Endothelial cell of umbilical vein (primary cell): ENCODE data around the gene ZFPM1. TPM values are rescaled to one million over a fixed set of nuclear protein-coding genes. Genes with fewer than 3 reads are reported as not detected.

Experiments
- BruUV-seq: library from RNA; stranded (reverse); fragments of 400-500 nt; replicated peaks from 2 replicates; lab custom pipeline; 2021; lab: Mats Ljungman, UMichigan
- CTCF ChIA-PET: fragments of 300-600, 350-600 bp; sonication (Branson Sonifier 250); formaldehyde crosslinking; loops from one replicate; lab custom pipeline; 2021; ENCODE audit warnings: antibody characterized with exemption, inconsistent platforms; lab: Charles Lee
- POLR2A ChIA-PET: fragments of 300-600, 350-600 bp; sonication (Branson Sonifier 250); formaldehyde crosslinking; loops from one replicate; lab custom pipeline; 2021; ENCODE audit warnings: antibody characterized with exemption, inconsistent platforms; lab: Charles Lee
- DNase-seq: peaks from one replicate; pipeline ENCODE4 v3.0.0-alpha.2; 2011; ENCODE audit warnings: low read depth, low spot score
- FAIRE-seq: peaks from 2 replicates; lab custom pipeline; 2011; peaks lifted over from hg19 to GRCh38; lab: Jason Lieb, UNC
- H2AFZ ChIP-seq: 2 replicates; pipeline ENCODE4 v1.6.0; 2012; ENCODE audit warnings: low read depth, low read length, control low read depth, inconsistent platforms
- H3K27ac ChIP-seq: 2 replicates; pipeline ENCODE4 v1.5.1; 2011; ENCODE audit warnings: low read depth, mild to moderate bottlenecking, control low read depth, low read length, moderate library complexity; ENCODE audit not compliant: insufficient read depth
- H3K27me3 ChIP-seq, 2 experiments: 2 replicates each; pipeline versions ENCODE4 v1.6.0 to v1.6.1; 2011; ENCODE audit warnings: low read length in 2 of 2, mixed read lengths in 1 of 2; ENCODE audit not compliant: control insufficient read depth in 2 of 2, insufficient read depth in 2 of 2
- H3K36me3 ChIP-seq, 2 experiments: 2 replicates in 1 of 2; 3 replicates in 1 of 2; pipeline ENCODE4 v1.5.1; 2011; ENCODE audit warnings: low read length in 2 of 2, mild to moderate bottlenecking in 1 of 2, moderate library complexity in 1 of 2; ENCODE audit not compliant: control insufficient read depth in 2 of 2, insufficient read depth in 2 of 2; ENCODE audit errors: extremely low read depth in 1 of 2
- H3K4me1 ChIP-seq: 3 replicates; pipeline ENCODE4 v1.5.1; 2011; ENCODE audit warnings: mild to moderate bottlenecking, low read length; ENCODE audit not compliant: control insufficient read depth, insufficient read depth; ENCODE audit errors: extremely low read depth
- H3K4me2 ChIP-seq: 2 replicates; pipeline ENCODE4 v1.6.1; 2011; ENCODE audit warnings: low read length, control low read depth, mixed read lengths; ENCODE audit not compliant: insufficient read depth
- H3K4me3 ChIP-seq, 3 experiments: fragments of 200-600 bp in 1 of 3; sonication (generic), shearing (Covaris generic) in 1 of 3; replicated peaks in 1 of 3; 2 replicates each; pipeline ENCODE4 v1.5.1; 2011 to 2016; ENCODE audit warnings: control low read depth in 3 of 3, low read length in 3 of 3, mild to moderate bottlenecking in 2 of 3, inconsistent platforms in 1 of 3, low read depth in 1 of 3, moderate library complexity in 1 of 3; ENCODE audit not compliant: insufficient read depth in 1 of 3
- H3K79me2 ChIP-seq: 2 replicates; pipeline ENCODE4 v1.6.0; 2012; ENCODE audit warnings: low read length, inconsistent platforms; ENCODE audit not compliant: control insufficient read depth, insufficient read depth
- H3K9ac ChIP-seq: replicated peaks from 2 replicates; pipeline ENCODE3; 2011; ENCODE audit warnings: low read length, control low read depth; ENCODE audit not compliant: insufficient read depth; ENCODE audit errors: extremely low read depth
- H3K9me1 ChIP-seq: replicated peaks from 3 replicates; pipeline ENCODE4 v1.6.0; 2011; ENCODE audit warnings: mild to moderate bottlenecking, low read length; ENCODE audit not compliant: control insufficient read depth, insufficient read depth; ENCODE audit errors: extremely low read depth
- H3K9me3 ChIP-seq: replicated peaks from 2 replicates; pipeline ENCODE4 v1.5.1; 2012; ENCODE audit warnings: low read length, inconsistent platforms; ENCODE audit not compliant: control insufficient read depth, insufficient read depth
- H4K20me1 ChIP-seq: replicated peaks from 2 replicates; pipeline ENCODE3; 2011; ENCODE audit warnings: mild to moderate bottlenecking, low read length; ENCODE audit not compliant: control insufficient read depth, insufficient read depth; ENCODE audit errors: extremely low read depth
- EZH2 ChIP-seq: IDR thresholded peaks from 2 replicates; pipeline ENCODE4 v1.6.1; 2012; ENCODE audit warnings: borderline replicate concordance, low read depth, mild to moderate bottlenecking, moderate library complexity, low read length, inconsistent platforms; ENCODE audit not compliant: severe bottlenecking
- FOS ChIP-seq: IDR thresholded peaks from 2 replicates; pipeline ENCODE4 v1.6.1; 2011; ENCODE audit warnings: mild to moderate bottlenecking, low read length, moderate library complexity, borderline replicate concordance; ENCODE audit not compliant: insufficient read depth
- GATA2 ChIP-seq: IDR thresholded peaks from 2 replicates; pipeline ENCODE4 v1.7.0; 2011; ENCODE audit warnings: low read depth, mild to moderate bottlenecking, moderate library complexity, mixed read lengths, low read length; ENCODE audit not compliant: insufficient read length, insufficient read depth
- JUN ChIP-seq: IDR thresholded peaks from 2 replicates; pipeline ENCODE4 v1.6.1; 2011; ENCODE audit warnings: borderline replicate concordance, low read depth; ENCODE audit not compliant: insufficient read length, insufficient read depth
- MYC ChIP-seq: IDR thresholded peaks from one replicate; pipeline ENCODE4 v1.6.1; 2011; ENCODE audit warnings: mild to moderate bottlenecking, low read depth, low read length
- POLR2A ChIP-seq: IDR thresholded peaks from 2 replicates; pipeline ENCODE4 v1.6.1; 2012; ENCODE audit warnings: low read depth, mild to moderate bottlenecking, control low read depth, low read length
- POLR2AphosphoS5 ChIP-seq: IDR thresholded peaks from 2 replicates; pipeline ENCODE4 v1.6.1; 2012; ENCODE audit warnings: low read depth, mild to moderate bottlenecking, control low read depth, low read length, moderate library complexity; ENCODE audit not compliant: insufficient read depth
- dilution Hi-C: fragments of 300-500 bp; cut with MboI; formaldehyde crosslinking; loops from one replicate; pipeline ENCODE4 v1.15.0; 2019; ENCODE audit warnings: low sequenced_read_pairs; ENCODE audit not compliant: extremely low pct_ligation_motif_present
- intact Hi-C: fragments of 100-400 bp; cut with micrococcal nuclease; formaldehyde crosslinking; loops from one replicate; pipeline ENCODE4 v1.10.0; 2022
- polyA plus RNA-seq, 4 experiments: library from polyadenylated mRNA; depleted of rRNA in 3 of 4; stranded (reverse) in 3 of 4; unstranded in 1 of 4; fragments of >200 nt; gene quantifications; 2 replicates each; pipeline versions ENCODE4 v1.2.1 to v1.2.3, GENCODE V29; 2011 to 2012; ENCODE audit warnings: missing spikeins in 1 of 4
- total RNA-seq: library from RNA; stranded (reverse); gene quantifications from 2 replicates; pipeline ENCODE4 v1.2.3, GENCODE V29; 2021
- TF ChIP-seq, protein P1 (sequence below): IDR thresholded peaks from 2 replicates; pipeline ENCODE4 v1.6.1; 2011; ENCODE audit not compliant: insufficient read depth, insufficient read length
- TF ChIP-seq, protein P2 (sequence below), 2 donors: IDR thresholded peaks; 1 replicate in 1 of 2; 2 replicates in 1 of 2; pipeline ENCODE4 v1.5.1; 2011; ENCODE audit warnings: low read length in 2 of 2, mild to moderate bottlenecking in 2 of 2, moderate library complexity in 2 of 2, control low read depth in 1 of 2, inconsistent platforms in 1 of 2, low read depth in 1 of 2; ENCODE audit not compliant: insufficient read depth in 1 of 2; ENCODE audit errors: extremely low read depth in 1 of 2

The ZFPM1 gene
- total and polyA plus RNA-seq, 2 donors (not counting 3 experiments of a cell fraction or from before 2014, with no cell fraction given) = 0.37 to 7.5 TPM

DNA sequence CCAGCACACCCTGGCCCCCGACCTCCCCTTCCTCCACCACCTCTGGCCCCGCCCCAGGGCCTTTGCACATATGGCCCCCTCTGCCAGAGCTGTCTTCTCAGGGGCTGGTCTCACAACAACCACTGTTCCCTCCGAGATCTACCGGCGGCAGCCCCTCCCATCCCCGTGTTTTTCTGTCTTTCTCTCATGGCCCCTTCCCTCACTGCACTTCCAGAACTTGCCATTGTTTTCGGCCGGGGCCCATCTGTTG, 30.2 kb downstream of the ZFPM1 start:
- CTCF ChIA-PET = interaction anchor here (0.8 kb wide), 1 partner anchor 19 kb away, joined by 3 read pairs; no protein-coding TSS in a partner anchor
- TF ChIP-seq JUN (no peak), MYC (no peak), POLR2AphosphoS5 (no peak), GATA2 (no peak), POLR2A (no peak), EZH2 (no peak), FOS (no peak)
- TF ChIP-seq, protein P1, sequence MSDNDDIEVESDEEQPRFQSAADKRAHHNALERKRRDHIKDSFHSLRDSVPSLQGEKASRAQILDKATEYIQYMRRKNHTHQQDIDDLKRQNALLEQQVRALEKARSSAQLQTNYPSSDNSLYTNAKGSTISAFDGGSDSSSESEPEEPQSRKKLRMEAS = no peak
- TF ChIP-seq, protein P2, sequence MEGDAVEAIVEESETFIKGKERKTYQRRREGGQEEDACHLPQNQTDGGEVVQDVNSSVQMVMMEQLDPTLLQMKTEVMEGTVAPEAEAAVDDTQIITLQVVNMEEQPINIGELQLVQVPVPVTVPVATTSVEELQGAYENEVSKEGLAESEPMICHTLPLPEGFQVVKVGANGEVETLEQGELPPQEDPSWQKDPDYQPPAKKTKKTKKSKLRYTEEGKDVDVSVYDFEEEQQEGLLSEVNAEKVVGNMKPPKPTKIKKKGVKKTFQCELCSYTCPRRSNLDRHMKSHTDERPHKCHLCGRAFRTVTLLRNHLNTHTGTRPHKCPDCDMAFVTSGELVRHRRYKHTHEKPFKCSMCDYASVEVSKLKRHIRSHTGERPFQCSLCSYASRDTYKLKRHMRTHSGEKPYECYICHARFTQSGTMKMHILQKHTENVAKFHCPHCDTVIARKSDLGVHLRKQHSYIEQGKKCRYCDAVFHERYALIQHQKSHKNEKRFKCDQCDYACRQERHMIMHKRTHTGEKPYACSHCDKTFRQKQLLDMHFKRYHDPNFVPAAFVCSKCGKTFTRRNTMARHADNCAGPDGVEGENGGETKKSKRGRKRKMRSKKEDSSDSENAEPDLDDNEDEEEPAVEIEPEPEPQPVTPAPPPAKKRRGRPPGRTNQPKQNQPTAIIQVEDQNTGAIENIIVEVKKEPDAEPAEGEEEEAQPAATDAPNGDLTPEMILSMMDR (IDR thresholded peaks at IDR 0.05; ENCODE audit: extremely low read depth in 1 of 2, insufficient read depth in 1 of 2, low read depth in 1 of 2, low read length in 2 of 2) = no peak
- no TSS peak for BruUV-seq

More for the DNA sequence above, 30.2 kb downstream of the ZFPM1 start:
- H3K9me3 ChIP-seq = no peaks in the 10 kb centered on the region
- DNase-seq (no peak), FAIRE-seq (no peak)
- no peak overlapping the region for H3K27ac ChIP-seq
- no peaks in the 10 kb centered on the region for H4K20me1 ChIP-seq
- dilution Hi-C loops (no loop called here), intact Hi-C loops (no loop called here)
- H3K27me3 ChIP-seq = no peaks in the 10 kb centered on the region
- H3K4me2 ChIP-seq = no peak overlapping the region
- H3K9ac ChIP-seq = no peak overlapping the region
- H3K4me3 ChIP-seq = no peak overlapping the region
- no peaks in the 10 kb centered on the region for H3K9me1 ChIP-seq
- POLR2A ChIA-PET = no interaction called here
- H3K36me3 ChIP-seq = no peaks in the 10 kb centered on the region
- no peak overlapping the region for H2AFZ ChIP-seq
- no peaks in the 10 kb centered on the region for H3K4me1 ChIP-seq
- H3K79me2 ChIP-seq = no peaks in the 10 kb centered on the region
